HL-60 (cell line): ENCODE data around the gene ARHGAP10.

Source experiments
- CTCF ChIP-seq: IDR thresholded peaks from one replicate; pipeline ENCODE4 v1.5.1; 2011; ENCODE audit warnings: low read length, control low read depth, inconsistent platforms; ENCODE audit not compliant: insufficient read depth
- GABPA ChIP-seq: IDR thresholded peaks from 2 replicates; pipeline ENCODE4 v1.6.1; 2012; ENCODE audit warnings: low read depth
- POLR2AphosphoS5 ChIP-seq: IDR thresholded peaks from 2 replicates; pipeline ENCODE4 v1.6.1; 2012; ENCODE audit warnings: low read depth
- REST ChIP-seq: IDR thresholded peaks from 2 replicates; pipeline ENCODE4 v1.6.1; 2012; ENCODE audit warnings: low read depth; ENCODE audit not compliant: insufficient replicate concordance
- SPI1 ChIP-seq: IDR thresholded peaks from 2 replicates; pipeline ENCODE4 v1.6.1; 2012; ENCODE audit warnings: low read depth, mild to moderate bottlenecking, borderline replicate concordance

- TF ChIP-seq POLR2AphosphoS5 (no peak), CTCF (no peak), REST (no peak), SPI1 (no peak), GABPA (no peak)
Observed at GRCh38 chr4:148015468-148015867, 283.6 kb downstream of the ARHGAP10 start.
